OCI-LY1 (cell line): Measurements from ENCODE around the gene MTUS2.

Experiments
- H2AFZ ChIP-seq: fragments of 200-600 bp; sonication (generic), shearing (Covaris generic); 2 replicates; pipeline ENCODE4 v1.6.0; 2014; ENCODE audit warnings: antibody characterized with exemption, mild to moderate bottlenecking, low read length
- H3F3A ChIP-seq: fragments of 200-600 bp; sonication (generic), shearing (Covaris generic); 2 replicates; pipeline ENCODE4 v1.6.0; 2014; ENCODE audit warnings: mild to moderate bottlenecking, antibody characterized with exemption, low read length, moderate library complexity; ENCODE audit not compliant: insufficient read depth
- H3K27ac ChIP-seq: fragments of 200-600 bp; sonication (generic); 2 replicates; pipeline ENCODE4 v1.5.1; 2014; ENCODE audit warnings: low read length, mixed run types, mild to moderate bottlenecking, low read depth; ENCODE audit not compliant: poor library complexity, severe bottlenecking
- H3K27me3 ChIP-seq: fragments of 200-600 bp; sonication (generic); 2 replicates; pipeline ENCODE4 v1.6.0; 2014; ENCODE audit warnings: antibody characterized with exemption, mild to moderate bottlenecking, low read length, moderate library complexity; ENCODE audit not compliant: insufficient read depth
- H3K36me3 ChIP-seq: fragments of 200-600 bp; sonication (generic); 2 replicates; pipeline ENCODE4 v1.6.1; 2014; ENCODE audit warnings: mild to moderate bottlenecking, antibody characterized with exemption, low read length, moderate library complexity, mixed read lengths; ENCODE audit not compliant: insufficient read depth
- H3K4me1 ChIP-seq: fragments of 200-600 bp; sonication (generic); 2 replicates; pipeline ENCODE4 v1.5.1; 2014; ENCODE audit warnings: mild to moderate bottlenecking, low read length, moderate library complexity; ENCODE audit not compliant: insufficient read depth, severe bottlenecking
- H3K4me2 ChIP-seq: fragments of 200-600 bp; sonication (generic), shearing (Covaris generic); 2 replicates; pipeline ENCODE4 v1.6.1; 2014; ENCODE audit warnings: low read length
- H3K4me3 ChIP-seq: fragments of 200-600 bp; sonication (generic); 2 replicates; pipeline ENCODE4 v1.5.1; 2014; ENCODE audit warnings: low read length, low read depth, mild to moderate bottlenecking, mixed read lengths; ENCODE audit not compliant: poor library complexity, severe bottlenecking
- H3K79me2 ChIP-seq: fragments of 200-600 bp; shearing (Covaris generic); 2 replicates; pipeline ENCODE4 v1.6.1; 2016; ENCODE audit warnings: mixed run types, low read length, mixed read lengths; ENCODE audit not compliant: insufficient read depth
- H3K9ac ChIP-seq: fragments of 200-600 bp; sonication (generic), shearing (Covaris generic); 2 replicates; pipeline ENCODE4 v1.6.1; 2014; ENCODE audit warnings: mild to moderate bottlenecking, low read length, mixed read lengths
- H3K9me2 ChIP-seq: fragments of 200-600 bp; sonication (generic), shearing (Covaris generic); 2 replicates; pipeline ENCODE4 v1.6.1; 2014; ENCODE audit warnings: low read depth, mild to moderate bottlenecking, low read length, mixed read lengths
- H3K9me3 ChIP-seq: fragments of 200-600 bp; shearing (Covaris generic); 2 replicates; pipeline ENCODE4 v1.6.1; 2014; ENCODE audit warnings: low read length, mixed read lengths
- H4K20me1 ChIP-seq: fragments of 200-600 bp; sonication (generic), shearing (Covaris generic); 2 replicates; pipeline ENCODE4 v1.6.0; 2016; ENCODE audit warnings: mild to moderate bottlenecking, low read length; ENCODE audit not compliant: insufficient read depth
- EZH2 ChIP-seq: fragments of 200-600 bp; sonication (generic), shearing (Covaris generic); IDR thresholded peaks from 2 replicates; pipeline ENCODE4 v1.8.0; 2017; ENCODE audit warnings: borderline replicate concordance, mixed run types, mild to moderate bottlenecking, antibody characterized with exemption, low read length, moderate library complexity, mixed read lengths
- TF ChIP-seq, protein P1 (sequence below): fragments of 200-600 bp; sonication (generic), shearing (Covaris generic); IDR thresholded peaks from 2 replicates; pipeline ENCODE4 v1.5.1; 2017; ENCODE audit warnings: mild to moderate bottlenecking, antibody characterized with exemption, low read length, moderate library complexity, mixed read lengths

Gene MTUS2

DNA sequence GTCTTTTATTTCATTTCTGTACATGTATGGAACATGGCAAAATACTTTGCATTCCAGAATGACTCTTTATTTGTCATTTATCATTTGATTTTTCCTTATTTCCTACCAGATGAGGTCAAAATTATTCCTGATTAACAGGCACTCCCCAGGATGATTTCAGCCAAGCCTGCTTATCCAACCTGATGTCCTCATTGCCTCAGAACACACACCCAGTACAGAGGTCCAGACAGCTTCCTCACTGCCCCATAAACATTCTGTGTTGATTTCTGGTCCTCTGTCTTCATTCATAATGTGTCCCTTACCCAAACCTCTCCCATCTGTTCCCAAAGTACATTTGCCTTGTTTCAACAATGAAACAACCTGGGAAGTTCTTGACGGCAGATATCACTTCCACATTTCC is 367.4 kb downstream of the MTUS2 start:
- H3K9me3 ChIP-seq = peaks cover 3% of the 10 kb centered on the region; the same call in 1 of the 2 replicates

DNA sequence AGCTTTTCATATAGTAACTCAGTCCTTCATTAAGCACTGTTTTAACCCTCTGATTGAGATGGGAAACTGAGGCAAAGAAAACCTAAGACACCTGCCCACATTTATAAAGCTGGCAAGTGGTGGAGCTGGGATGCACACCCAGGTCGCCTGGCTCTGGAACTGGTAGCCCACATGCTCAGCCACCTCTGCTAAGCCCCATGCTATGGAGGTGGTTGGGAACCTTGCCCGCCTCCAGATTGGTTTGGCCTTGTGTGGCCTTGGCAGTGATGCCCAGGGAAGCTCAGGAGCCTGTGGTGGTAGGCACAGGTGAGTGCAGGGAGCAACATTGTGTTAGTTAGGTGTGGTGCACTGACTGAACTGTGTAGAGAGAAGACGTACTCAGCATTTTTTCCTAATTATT is 370.2 kb downstream of the MTUS2 start:
- Histone ChIP-seq H3K9me3 (peaks cover under 1% of the 10 kb centered on the region; the same call in 1 of the 2 replicates), H3K79me2 (no peaks in the 10 kb centered on the region), H3F3A (no peaks in the 10 kb centered on the region), H3K9me2 (no peaks in the 10 kb centered on the region), H3K4me3 (no peak overlapping the region), H3K36me3 (no peaks in the 10 kb centered on the region), H2AFZ (no peak overlapping the region), H3K4me1 (no peaks in the 10 kb centered on the region), H4K20me1 (no peaks in the 10 kb centered on the region), H3K9ac (no peak overlapping the region), H3K4me2 (no peak overlapping the region), H3K27ac (no peak overlapping the region), H3K27me3 (no peaks in the 10 kb centered on the region)
- TF ChIP-seq EZH2 = no peak
- TF ChIP-seq, protein P1, sequence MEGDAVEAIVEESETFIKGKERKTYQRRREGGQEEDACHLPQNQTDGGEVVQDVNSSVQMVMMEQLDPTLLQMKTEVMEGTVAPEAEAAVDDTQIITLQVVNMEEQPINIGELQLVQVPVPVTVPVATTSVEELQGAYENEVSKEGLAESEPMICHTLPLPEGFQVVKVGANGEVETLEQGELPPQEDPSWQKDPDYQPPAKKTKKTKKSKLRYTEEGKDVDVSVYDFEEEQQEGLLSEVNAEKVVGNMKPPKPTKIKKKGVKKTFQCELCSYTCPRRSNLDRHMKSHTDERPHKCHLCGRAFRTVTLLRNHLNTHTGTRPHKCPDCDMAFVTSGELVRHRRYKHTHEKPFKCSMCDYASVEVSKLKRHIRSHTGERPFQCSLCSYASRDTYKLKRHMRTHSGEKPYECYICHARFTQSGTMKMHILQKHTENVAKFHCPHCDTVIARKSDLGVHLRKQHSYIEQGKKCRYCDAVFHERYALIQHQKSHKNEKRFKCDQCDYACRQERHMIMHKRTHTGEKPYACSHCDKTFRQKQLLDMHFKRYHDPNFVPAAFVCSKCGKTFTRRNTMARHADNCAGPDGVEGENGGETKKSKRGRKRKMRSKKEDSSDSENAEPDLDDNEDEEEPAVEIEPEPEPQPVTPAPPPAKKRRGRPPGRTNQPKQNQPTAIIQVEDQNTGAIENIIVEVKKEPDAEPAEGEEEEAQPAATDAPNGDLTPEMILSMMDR = no peak

More for the DNA sequence above, 367.4 kb downstream of the MTUS2 start:
- TF ChIP-seq, protein P1 = no peak
- no peak for TF ChIP-seq EZH2
- no peak overlapping the region for H3K27ac ChIP-seq
- H4K20me1 ChIP-seq = no peaks in the 10 kb centered on the region
- no peaks in the 10 kb centered on the region for H3F3A ChIP-seq
- no peak overlapping the region for H3K9ac ChIP-seq
- H3K79me2 ChIP-seq = no peaks in the 10 kb centered on the region
- H3K9me2 ChIP-seq = no peaks in the 10 kb centered on the region
- H3K27me3 ChIP-seq = no peaks in the 10 kb centered on the region
- H3K36me3 ChIP-seq = no peaks in the 10 kb centered on the region
- H3K4me3 ChIP-seq = no peak overlapping the region
- no peak overlapping the region for H3K4me2 ChIP-seq
- no peak overlapping the region for H2AFZ ChIP-seq
- no peaks in the 10 kb centered on the region for H3K4me1 ChIP-seq

DNA sequence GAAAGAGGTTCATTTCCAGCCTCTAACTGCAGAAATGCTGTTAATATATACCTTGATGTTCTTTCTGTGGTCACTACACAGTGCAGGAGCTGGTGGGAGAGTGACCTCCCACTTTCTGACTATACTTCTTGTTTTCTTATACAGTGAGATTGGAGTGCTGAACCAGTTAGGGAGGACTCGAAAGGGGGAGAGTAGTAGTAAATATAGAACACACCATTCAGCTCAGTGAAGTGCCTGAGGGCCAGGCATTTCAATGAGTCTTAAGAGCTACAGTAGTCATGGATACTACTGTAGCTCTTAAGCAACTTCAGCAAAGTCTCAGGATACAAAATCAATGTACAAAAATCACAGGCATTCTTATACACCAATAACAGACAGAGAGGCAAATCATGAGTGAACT is 372.9 kb downstream of the MTUS2 start:
- no peaks in the 10 kb centered on the region for H3K36me3 ChIP-seq
- no peaks in the 10 kb centered on the region for H3K9me2 ChIP-seq
- no peak overlapping the region for H3K9ac ChIP-seq
- no peaks in the 10 kb centered on the region for H3K79me2 ChIP-seq
- no peaks in the 10 kb centered on the region for H3K27me3 ChIP-seq
- no peak overlapping the region for H3K27ac ChIP-seq
- no peak overlapping the region for H2AFZ ChIP-seq
- no peaks in the 10 kb centered on the region for H3K9me3 ChIP-seq
- no peak for TF ChIP-seq EZH2
- TF ChIP-seq, protein P1 = no peak
- no peaks in the 10 kb centered on the region for H4K20me1 ChIP-seq
- no peaks in the 10 kb centered on the region for H3F3A ChIP-seq
- H3K4me2 ChIP-seq = no peak overlapping the region
- no peaks in the 10 kb centered on the region for H3K4me1 ChIP-seq
- no peak overlapping the region for H3K4me3 ChIP-seq
